IMR-90 (cell line): Measurements from ENCODE around the gene AKAP13. TPM values are rescaled to one million over a fixed set of nuclear protein-coding genes. Genes with fewer than 3 reads are reported as not detected.

Experiments used
- ATAC-seq: fragments of 200-7000 bp; cut with Tn5 transposase; 2 replicates; pipeline ENCODE4 v1.9.1; 2020; ENCODE audit warnings: low read depth, mild to moderate bottlenecking, moderate library complexity
- BruUV-seq: library from RNA; stranded (reverse); fragments of 400-500 nt; replicated peaks from 2 replicates; lab custom pipeline; 2021; lab: Mats Ljungman, UMichigan
- CTCF ChIA-PET: fragments of 300-600 bp; formaldehyde crosslinking; extraction: SDS; loops from one replicate; lab custom pipeline; 2021; ENCODE audit warnings: antibody characterized with exemption; lab: Yijun Ruan, JAX
- POLR2A ChIA-PET: fragments of 300-600 bp; sonication (Branson Sonifier 250); formaldehyde crosslinking; loops from one replicate; lab custom pipeline; 2022; ENCODE audit warnings: antibody characterized with exemption; ENCODE audit not compliant: unreplicated experiment; lab: Charles Lee
- DNase-seq: peaks from one replicate; pipeline ENCODE4 v3.0.0; 2013
- H2AFZ ChIP-seq: replicated peaks from 2 replicates; pipeline ENCODE3; 2013; ENCODE audit warnings: low read length, mild to moderate bottlenecking; ENCODE audit not compliant: poor library complexity
- H2AK5ac ChIP-seq: 2 replicates; pipeline ENCODE4 v1.6.1; 2013; ENCODE audit warnings: low read depth, low read length, inconsistent platforms
- H2AK9ac ChIP-seq: replicated peaks from 2 replicates; pipeline ENCODE3; 2013; ENCODE audit warnings: mild to moderate bottlenecking, low read depth, low read length, moderate library complexity; ENCODE audit not compliant: poor library complexity
- H2BK120ac ChIP-seq: 2 replicates; pipeline ENCODE4 v1.6.1; 2013; ENCODE audit warnings: low read depth, low read length, inconsistent platforms
- H2BK15ac ChIP-seq: 3 replicates; pipeline ENCODE4 v1.6.1; 2013; ENCODE audit warnings: low read depth, low read length, inconsistent platforms
- H2BK20ac ChIP-seq: 2 replicates; pipeline ENCODE4 v1.6.1; 2013; ENCODE audit warnings: low read depth, mild to moderate bottlenecking, inconsistent platforms, low read length, moderate library complexity
- H2BK5ac ChIP-seq: 2 replicates; pipeline ENCODE4 v1.6.1; 2013; ENCODE audit warnings: mild to moderate bottlenecking, low read depth, low read length, inconsistent platforms; ENCODE audit not compliant: poor library complexity, severe bottlenecking
- H3K14ac ChIP-seq: replicated peaks from 2 replicates; pipeline ENCODE4 v1.6.1; 2013; ENCODE audit warnings: low read depth, low read length, inconsistent platforms
- H3K18ac ChIP-seq: 2 replicates; pipeline ENCODE4 v1.6.1; 2013; ENCODE audit warnings: low read depth, low read length, control low read depth
- H3K23ac ChIP-seq: 2 replicates; pipeline ENCODE4 v1.6.1; 2013; ENCODE audit warnings: low read depth, low read length, inconsistent platforms
- H3K27ac ChIP-seq: 2 replicates; pipeline ENCODE4 v1.5.1; 2013; ENCODE audit warnings: mild to moderate bottlenecking, control low read depth, low read length; ENCODE audit not compliant: insufficient read depth
- H3K27me3 ChIP-seq: 2 replicates; pipeline ENCODE4 v1.6.1; 2013; ENCODE audit warnings: low read length; ENCODE audit not compliant: control insufficient read depth, insufficient read depth
- H3K36me3 ChIP-seq: 2 replicates; pipeline ENCODE4 v1.6.1; 2013; ENCODE audit warnings: low read length, mixed read lengths; ENCODE audit not compliant: control insufficient read depth, insufficient read depth
- H3K4ac ChIP-seq: 2 replicates; pipeline ENCODE4 v1.6.1; 2013; ENCODE audit warnings: low read depth, low read length, inconsistent platforms
- H3K4me1 ChIP-seq: 2 replicates; pipeline ENCODE4 v1.6.1; 2013; ENCODE audit warnings: low read length, mixed read lengths; ENCODE audit not compliant: control insufficient read depth, insufficient read depth
- H3K4me2 ChIP-seq: 2 replicates; pipeline ENCODE4 v1.6.1; 2013; ENCODE audit warnings: low read depth, mild to moderate bottlenecking, control low read depth, low read length, moderate library complexity
- H3K4me3 ChIP-seq: 2 replicates; pipeline ENCODE4 v1.5.1; 2013; ENCODE audit warnings: low read depth, mild to moderate bottlenecking, control low read depth, low read length, moderate library complexity; ENCODE audit not compliant: insufficient read depth
- H3K56ac ChIP-seq: 2 replicates; pipeline ENCODE4 v1.6.1; 2013; ENCODE audit warnings: low read length, inconsistent platforms; ENCODE audit not compliant: insufficient read depth; ENCODE audit errors: extremely low read depth
- H3K79me1 ChIP-seq, 2 experiments: 2 replicates each; pipeline ENCODE4 v1.6.1; 2013; ENCODE audit warnings: low read length in 2 of 2, inconsistent platforms in 1 of 2, low read depth in 1 of 2
- H3K9ac ChIP-seq: 2 replicates; pipeline ENCODE4 v1.6.1; 2013; ENCODE audit warnings: low read depth, low read length, control low read depth
- H3K9me1 ChIP-seq: 2 replicates; pipeline ENCODE4 v1.6.1; 2013; ENCODE audit warnings: low read length, inconsistent platforms; ENCODE audit not compliant: insufficient read depth
- H3K9me3 ChIP-seq: 2 replicates; pipeline ENCODE4 v1.6.1; 2013; ENCODE audit warnings: low read length; ENCODE audit not compliant: control insufficient read depth, insufficient read depth
- H4K20me1 ChIP-seq: 2 replicates; pipeline ENCODE4 v1.6.1; 2013; ENCODE audit warnings: low read length, inconsistent platforms; ENCODE audit not compliant: insufficient read depth
- H4K5ac ChIP-seq: 2 replicates; pipeline ENCODE4 v1.6.1; 2013; ENCODE audit warnings: mild to moderate bottlenecking, low read depth, low read length, control low read depth
- H4K8ac ChIP-seq, 2 experiments: 2 replicates each; pipeline ENCODE4 v1.6.1; 2013; ENCODE audit warnings: low read depth in 2 of 2, low read length in 2 of 2, control low read depth in 1 of 2, inconsistent platforms in 1 of 2
- H4K91ac ChIP-seq: 2 replicates; pipeline ENCODE4 v1.6.1; 2013; ENCODE audit warnings: low read depth, low read length, inconsistent platforms; ENCODE audit not compliant: insufficient read depth
- BHLHE40 ChIP-seq: fragments of 150-350 bp; IDR thresholded peaks from 2 replicates; pipeline ENCODE4 v1.6.1; 2016; ENCODE audit warnings: mild to moderate bottlenecking, low read depth, low read length
- CEBPB ChIP-seq: IDR thresholded peaks from 2 replicates; pipeline ENCODE4 v1.6.1; 2012; ENCODE audit warnings: low read depth, low read length, improper control_type of control experiment
- CTCF ChIP-seq: conservative IDR thresholded peaks from 2 replicates; pipeline ENCODE4 v1.5.1; 2012; ENCODE audit warnings: mild to moderate bottlenecking, low read depth, low read length, improper control_type of control experiment
- MAFK ChIP-seq: IDR thresholded peaks from 2 replicates; pipeline ENCODE4 v1.6.1; 2012; ENCODE audit warnings: low read depth, low read length, improper control_type of control experiment
- MAZ ChIP-seq: IDR thresholded peaks from 2 replicates; pipeline ENCODE4 v1.6.1; 2012; ENCODE audit warnings: low read depth, mild to moderate bottlenecking, low read length, improper control_type of control experiment, moderate library complexity, borderline replicate concordance
- MXI1 ChIP-seq: IDR thresholded peaks from 2 replicates; pipeline ENCODE4 v1.6.1; 2012; ENCODE audit warnings: low read depth, mild to moderate bottlenecking, low read length, moderate library complexity, borderline replicate concordance
- POLR2A ChIP-seq: IDR thresholded peaks from 2 replicates; pipeline ENCODE4 v1.6.1; 2012; ENCODE audit warnings: mild to moderate bottlenecking, low read depth, low read length
- RAD21 ChIP-seq: IDR thresholded peaks from 2 replicates; pipeline ENCODE4 v1.6.1; 2012; ENCODE audit warnings: low read length, improper control_type of control experiment
- RFX5 ChIP-seq: IDR thresholded peaks from 2 replicates; pipeline ENCODE4 v1.8.0; 2012; ENCODE audit warnings: low read depth, mild to moderate bottlenecking, low read length, moderate library complexity
- SMC3 ChIP-seq: fragments of 150-350 bp; IDR thresholded peaks from 2 replicates; pipeline ENCODE4 v1.6.1; 2016; ENCODE audit warnings: low read depth, mild to moderate bottlenecking, antibody characterized with exemption, low read length, moderate library complexity
- USF2 ChIP-seq: fragments of 150-350 bp; IDR thresholded peaks from 2 replicates; pipeline ENCODE4 v1.6.1; 2017; ENCODE audit warnings: mild to moderate bottlenecking, antibody characterized with exemption, low read length, low read depth
- WGBS, 2 experiments: methylation state at CpG; one replicate each; pipeline versions ENCODE4 v1.1.5 to v1.1.7; 2013; ENCODE audit warnings: missing lambda C conversion rate in 2 of 2; ENCODE audit not compliant: insufficient read length in 1 of 2; ENCODE audit errors: extremely low coverage in 2 of 2; 5-methylcytosine and 5-hydroxymethylcytosine counted together
- dilution Hi-C: fragments of 300-500 bp; cut with HindIII; formaldehyde crosslinking; loops from one replicate; pipeline ENCODE4 v1.14.3; 2018; ENCODE audit warnings: low sequenced_read_pairs; ENCODE audit not compliant: unreplicated experiment
- in situ Hi-C: fragments of 300-500 bp; cut with MboI; formaldehyde crosslinking; loops from 3 replicates; pipeline ENCODE4 v1.14.3; 2019; ENCODE audit warnings: low sequenced_read_pairs, inconsistent platforms, mixed read lengths
- intact Hi-C: fragments of 100-400 bp; cut with micrococcal nuclease; formaldehyde crosslinking; loops from 2 replicates; pipeline ENCODE4 v1.10.0; 2022
- polyA plus RNA-seq, 3 experiments: library from polyadenylated mRNA; depleted of rRNA; stranded (reverse); fragments of >200 nt; gene quantifications; 2 replicates each; pipeline ENCODE4 v1.2.3, GENCODE V29; 2012; ENCODE audit warnings: low replicate concordance in 1 of 3
- total RNA-seq: library from RNA; depleted of rRNA; stranded (reverse); fragments of >200 nt; gene quantifications from 2 replicates; pipeline ENCODE4 v1.2.3, GENCODE V29; 2012

The AKAP13 gene
- total and polyA plus RNA-seq, 2 of the 4 experiments (the other 2 are of a cell fraction): 10.4 to 46.4 TPM

GRCh38 chr15:85661859-85662258 lies 281.5 kb downstream of the AKAP13 start:
- intact Hi-C loops: no loop called here
- H3K56ac ChIP-seq: no peak overlapping the region
- H3K23ac ChIP-seq: no peak overlapping the region
- TF ChIP-seq SMC3 (no peak), POLR2A (no peak), MXI1 (no peak), USF2 (no peak), BHLHE40 (no peak), MAZ (no peak), MAFK (no peak), RFX5 (no peak), RAD21 (no peak), CEBPB (no peak), CTCF (no peak)
- no peaks in the 10 kb centered on the region for H3K4me1 ChIP-seq
- no peak overlapping the region for H3K9ac ChIP-seq
- no peak overlapping the region for H3K27ac ChIP-seq
- no peak overlapping the region for H3K14ac ChIP-seq
- in situ Hi-C loops: no loop called here
- H2BK120ac ChIP-seq: no peak overlapping the region
- no peaks in the 10 kb centered on the region for H3K27me3 ChIP-seq
- no peak overlapping the region for H4K8ac ChIP-seq
- H3K36me3 ChIP-seq: peaks cover 10% of the 10 kb centered on the region
- no peak overlapping the region for H3K4me3 ChIP-seq
- CTCF ChIA-PET: no interaction called here
- no peak overlapping the region for H2BK20ac ChIP-seq
- no peak overlapping the region for H2AFZ ChIP-seq
- no peaks in the 10 kb centered on the region for H4K20me1 ChIP-seq
- H3K9me3 ChIP-seq: no peaks in the 10 kb centered on the region
- H3K4ac ChIP-seq: no peak overlapping the region
- H3K9me1 ChIP-seq: 0 out of 2 replicates have a peak, but pooled peaks cover 2% of the 10 kb centered on the region
- no peak overlapping the region for H2BK5ac ChIP-seq
- no peak overlapping the region for H2AK5ac ChIP-seq
- no TSS peak for BruUV-seq
- H3K79me1 ChIP-seq: peaks cover 14 to 15% of the 10 kb centered on the region in 2 experiments
- H3K4me2 ChIP-seq: no peak overlapping the region
- H3K18ac ChIP-seq: no peak overlapping the region
- H2AK9ac ChIP-seq: no peak overlapping the region
- no peak overlapping the region for H2BK15ac ChIP-seq
- no peak overlapping the region for H4K5ac ChIP-seq
- DNase-seq (no peak), ATAC-seq (no peak)
- dilution Hi-C loops: no loop called here
- WGBS, 2 experiments: no CpG with 5 or more reads among the region's 3 CpGs
- POLR2A ChIA-PET: interaction anchor here (0.5 kb wide), 1 partner anchor 19 kb away, joined by 11 read pairs; no protein-coding TSS in a partner anchor
- no peak overlapping the region for H4K91ac ChIP-seq
